NCI-H748 (cell line): ENCODE measurements around the gene FOXN3.

Experiments used
- DNase-seq: peaks from one replicate; lab custom pipeline; 2025; ENCODE audit not compliant: unreplicated experiment; lab: John Stamatoyannopoulos, UW

FOXN3 gene

DNA sequence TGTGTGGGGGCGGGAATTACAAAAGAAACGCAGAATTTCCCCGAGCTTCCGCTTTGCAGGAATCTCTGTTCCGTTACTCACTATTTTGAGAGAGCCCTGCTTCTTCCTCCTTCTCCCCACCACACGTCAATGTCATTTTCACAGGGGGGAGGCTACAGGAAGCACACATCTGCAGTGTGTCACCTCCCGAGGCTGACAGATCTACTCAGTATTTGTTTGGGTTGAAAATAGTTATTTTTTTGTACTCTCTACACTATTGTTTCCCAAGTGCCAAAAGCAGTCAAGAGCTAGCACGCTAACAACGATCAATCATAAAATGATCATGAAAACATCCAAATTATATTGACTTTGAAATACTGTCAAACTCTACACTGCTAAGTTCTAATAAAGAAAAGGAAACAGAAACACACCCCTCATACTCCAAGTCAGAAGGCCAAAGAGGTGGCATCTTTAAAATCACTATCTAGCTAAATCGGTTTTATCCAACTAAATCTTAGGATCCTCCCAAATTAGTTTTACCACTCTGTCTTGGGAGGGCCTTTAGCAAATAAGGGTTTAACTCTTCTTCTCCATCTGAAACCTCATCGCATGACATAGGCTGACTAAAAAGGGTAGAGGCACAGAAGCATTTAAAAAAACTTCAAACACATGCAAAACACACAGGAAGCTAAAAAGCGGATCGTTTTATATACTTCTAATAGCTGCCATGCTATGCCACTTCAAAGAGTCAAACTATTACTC, 51.8 kb downstream of the FOXN3 start:
- DNase-seq: no peak

DNA sequence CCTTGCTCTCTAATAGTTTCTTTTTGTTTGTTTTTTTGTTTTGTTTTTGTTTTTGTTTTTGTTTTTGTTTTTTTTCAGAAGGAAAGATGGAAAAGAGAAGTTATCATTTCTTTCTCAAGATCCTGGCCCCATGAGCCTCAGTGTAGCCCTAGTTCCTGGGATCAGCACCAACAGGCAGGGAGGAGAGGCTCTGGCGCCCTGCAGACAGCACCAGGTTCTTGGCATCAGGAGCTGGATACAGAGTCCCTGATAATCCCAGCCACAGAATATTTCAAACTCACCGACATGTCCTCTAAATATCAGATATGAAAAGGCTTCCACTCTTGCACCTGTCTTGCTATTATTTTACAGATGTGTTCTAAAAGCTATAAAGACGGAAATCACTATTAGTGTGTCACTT, 52.7 kb downstream of the FOXN3 start:
- DNase-seq: no peak

DNA sequence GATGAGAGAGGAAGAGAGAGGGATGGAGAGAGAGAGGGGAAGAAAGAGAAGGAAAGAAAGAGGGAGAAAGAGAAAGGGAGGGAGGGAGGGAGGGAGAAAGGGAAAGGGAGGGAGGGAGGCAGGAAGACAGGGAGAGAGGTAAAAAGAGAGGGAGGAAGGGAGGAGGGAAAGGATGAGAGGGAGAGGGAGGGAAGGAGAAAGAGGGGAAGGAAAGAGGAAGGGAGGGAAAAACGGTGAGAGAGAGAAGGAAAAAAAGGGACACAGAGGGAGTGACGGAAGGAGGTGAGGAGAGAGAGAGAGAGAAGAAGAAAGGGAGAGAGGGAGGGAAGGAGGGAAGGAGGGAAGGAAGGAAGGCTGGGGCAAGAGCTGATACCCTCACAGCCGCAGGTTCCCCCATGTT, 56.8 kb downstream of the FOXN3 start:
- DNase-seq: no peak

DNA sequence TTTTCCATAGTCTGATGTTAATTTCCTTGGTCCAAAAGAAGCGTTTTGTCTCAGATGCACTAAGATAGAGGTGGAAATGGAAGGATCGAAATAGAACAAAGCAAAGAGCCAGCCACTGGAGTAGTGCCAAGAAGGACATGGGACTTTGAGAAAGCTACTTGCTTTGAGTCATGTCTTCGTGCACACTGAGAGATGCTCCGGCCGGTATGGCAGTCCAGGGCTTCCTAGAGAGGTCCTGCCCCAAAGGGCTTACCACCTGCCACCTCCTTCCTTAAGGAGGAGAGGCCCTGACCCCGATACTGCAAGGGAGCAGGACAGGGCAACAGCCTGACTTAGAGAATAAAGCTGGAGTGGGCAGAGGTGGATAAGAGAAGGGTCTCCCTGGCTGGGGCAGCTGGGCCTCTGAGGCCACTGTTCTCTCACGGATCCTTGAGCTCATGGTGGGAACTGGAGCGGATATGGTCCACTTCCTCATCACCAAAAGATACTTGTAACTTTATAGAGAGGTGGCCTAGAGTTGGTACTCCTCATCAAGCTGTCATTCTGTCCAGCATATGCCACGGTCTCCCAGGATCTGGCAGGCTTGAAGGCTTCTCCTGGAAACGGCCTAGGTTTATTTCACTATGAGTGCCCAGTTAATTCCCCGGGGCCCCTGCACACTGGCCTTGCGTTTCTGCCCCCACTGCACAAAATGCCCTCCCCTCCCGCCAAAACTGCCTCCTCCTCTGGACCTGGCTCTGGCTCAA, 57.4 kb downstream of the FOXN3 start:
- no peak for DNase-seq

DNA sequence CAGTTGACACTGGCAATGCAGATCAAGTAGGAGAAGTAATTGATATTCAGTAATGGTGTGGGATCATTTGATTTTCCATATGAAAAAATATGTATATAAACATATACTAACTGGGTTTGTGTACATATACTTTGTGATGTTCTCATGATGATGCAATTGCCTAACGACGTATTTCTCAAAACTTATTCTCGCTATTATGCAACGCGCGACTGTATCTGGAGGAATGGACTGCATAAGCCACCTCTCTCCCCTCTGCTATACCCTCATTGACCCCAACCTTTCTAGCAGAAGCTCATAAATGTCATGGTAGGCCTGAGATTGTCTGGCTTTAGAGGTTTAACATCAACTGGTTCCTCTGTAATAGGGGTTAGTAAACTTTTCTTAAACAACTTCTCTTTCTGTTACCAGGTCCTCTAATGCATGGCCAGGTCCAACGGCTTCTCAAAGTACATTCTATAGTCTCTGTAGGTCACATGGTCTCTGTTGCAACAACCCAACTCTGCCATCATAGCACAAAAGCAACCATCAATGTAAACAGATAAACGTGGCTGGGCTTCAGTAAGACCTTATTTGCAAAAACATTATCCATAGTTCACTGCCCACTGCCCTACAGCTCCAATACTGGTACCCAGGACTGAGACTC, 59.3 kb downstream of the FOXN3 start:
- peak; percentile 22 for DNase-seq

DNA sequence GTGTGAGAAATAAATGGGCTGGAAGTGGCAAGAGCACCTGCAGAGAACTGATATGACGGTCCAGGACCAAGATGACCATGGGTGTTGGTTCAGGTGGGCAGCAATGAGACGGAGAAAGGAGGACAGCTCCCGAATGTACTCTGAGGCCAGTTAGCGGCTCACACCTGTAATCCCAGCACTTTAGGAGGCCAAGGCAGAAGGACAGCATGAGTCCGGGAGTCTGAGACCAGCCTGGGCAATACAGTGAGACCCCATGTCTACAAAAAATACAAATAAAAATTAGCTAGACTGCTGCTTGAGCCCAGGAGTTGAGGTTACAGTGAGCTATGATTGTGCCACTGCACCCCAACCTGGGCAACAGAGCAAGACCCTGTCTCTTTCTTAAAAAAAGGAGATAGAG, 60.1 kb downstream of the FOXN3 start:
- no peak for DNase-seq

DNA sequence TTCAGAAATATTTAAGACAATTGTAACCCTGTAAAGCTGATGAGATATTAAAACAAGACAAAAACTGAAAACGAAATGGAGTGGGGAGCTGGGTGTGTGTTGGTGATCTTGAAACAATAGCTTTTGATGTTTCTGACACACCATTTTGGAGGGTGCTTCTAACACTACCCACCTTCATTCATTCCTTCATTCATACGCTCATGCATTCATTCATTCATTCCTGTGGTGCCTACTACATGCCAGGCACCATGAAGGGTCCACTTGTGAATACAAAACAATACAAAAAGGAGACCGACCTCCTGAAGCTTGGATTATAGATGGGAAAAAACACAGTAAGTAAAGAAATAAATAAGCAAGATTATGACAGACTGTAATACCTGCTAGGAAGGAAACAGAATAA, 60.5 kb downstream of the FOXN3 start:
- DNase-seq: no peak

DNA sequence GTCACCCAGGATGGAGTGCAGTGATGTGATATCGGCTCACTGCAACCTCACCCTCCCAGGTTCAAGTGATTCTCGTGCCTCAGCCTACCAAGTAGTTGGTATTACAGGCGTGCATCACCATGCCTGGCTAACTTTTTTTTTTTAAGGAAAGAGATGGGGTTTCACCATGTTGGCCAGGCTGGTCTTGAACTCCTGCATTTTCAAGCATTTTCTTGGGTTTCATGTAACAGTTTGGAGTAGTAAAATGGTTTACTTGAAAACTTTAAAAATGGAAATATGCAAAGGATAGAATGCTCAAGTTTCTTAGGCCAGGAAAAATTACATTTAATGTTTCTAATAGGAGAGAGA, 63.3 kb downstream of the FOXN3 start:
- DNase-seq: no peak

DNA sequence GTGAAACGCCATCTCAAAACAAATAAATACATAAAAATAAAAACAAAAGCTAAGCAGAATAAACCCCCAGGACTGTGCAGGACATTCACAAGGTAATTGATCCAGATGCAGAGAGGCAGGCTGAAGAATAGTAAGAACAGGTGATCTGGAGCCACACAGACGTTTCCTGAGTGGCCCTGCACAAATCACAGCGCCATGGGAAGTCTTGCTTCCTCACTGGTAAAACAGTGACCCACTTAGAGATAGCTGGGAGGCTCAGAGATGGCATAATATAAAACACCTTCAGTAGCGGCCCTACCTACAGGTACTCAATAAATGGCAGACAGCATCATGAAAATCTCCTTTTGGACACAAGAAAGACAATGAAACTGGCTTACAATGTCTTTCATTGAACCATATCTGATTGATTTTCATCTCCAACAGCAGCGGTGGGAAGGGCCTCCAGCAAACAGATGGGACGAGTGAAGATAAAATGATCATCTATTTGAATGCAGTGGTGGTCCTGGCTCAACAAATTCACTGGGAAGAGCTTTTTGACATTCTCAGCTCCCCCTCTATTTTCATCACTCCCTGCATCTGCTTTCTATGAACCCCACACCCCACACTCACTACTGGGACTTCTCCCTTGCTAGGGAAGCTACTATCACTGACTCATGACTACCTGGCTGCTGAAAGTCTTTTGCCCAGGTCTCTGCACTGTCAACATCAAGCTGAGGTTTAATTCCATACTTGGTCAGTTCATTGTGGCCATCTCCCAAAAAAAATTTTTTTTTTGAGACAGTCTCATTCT, 63.9 kb downstream of the FOXN3 start:
- no peak for DNase-seq

DNA sequence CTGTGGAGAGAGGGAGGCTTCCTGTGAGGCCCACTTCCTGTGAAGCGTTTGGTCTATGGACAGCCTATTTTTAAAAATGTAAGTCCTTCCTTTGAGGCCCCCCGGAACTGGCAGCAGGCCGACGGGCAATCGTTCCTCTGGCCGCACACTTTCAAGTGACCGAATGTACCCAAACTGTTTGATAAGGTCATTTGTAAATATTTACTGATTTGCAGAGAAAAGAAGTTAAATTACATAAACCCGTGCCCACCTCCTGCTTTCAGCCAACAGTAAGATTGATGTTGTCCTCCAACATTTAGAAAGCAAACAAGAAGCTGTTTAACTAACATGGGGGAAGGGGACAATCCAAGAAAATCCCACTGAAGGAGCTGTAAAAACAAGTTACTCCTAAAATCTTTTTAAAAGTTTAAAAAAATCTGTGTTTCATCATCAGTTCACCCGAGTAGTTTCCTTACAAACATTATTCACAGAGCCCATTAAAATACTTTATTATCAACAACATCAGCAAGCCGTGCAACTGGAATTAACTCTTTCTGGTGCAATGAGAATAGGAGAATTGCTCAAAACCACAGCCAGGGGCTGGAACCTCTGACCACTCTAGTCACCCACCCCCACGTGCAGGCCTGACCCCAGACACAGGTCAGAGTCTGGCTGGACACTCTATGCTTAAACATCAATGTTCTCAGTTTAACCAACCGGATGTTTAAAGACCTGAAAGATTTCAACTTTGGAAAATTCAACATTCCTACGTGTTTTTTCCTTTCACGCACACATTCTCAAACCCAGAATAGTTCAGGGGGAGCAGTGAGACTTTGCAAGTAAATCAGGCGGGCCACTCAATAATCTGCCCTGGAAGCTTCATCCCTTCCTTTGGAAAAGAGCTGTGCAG, 65.3 kb downstream of the FOXN3 start:
- peak; percentile 84 for DNase-seq

DNA sequence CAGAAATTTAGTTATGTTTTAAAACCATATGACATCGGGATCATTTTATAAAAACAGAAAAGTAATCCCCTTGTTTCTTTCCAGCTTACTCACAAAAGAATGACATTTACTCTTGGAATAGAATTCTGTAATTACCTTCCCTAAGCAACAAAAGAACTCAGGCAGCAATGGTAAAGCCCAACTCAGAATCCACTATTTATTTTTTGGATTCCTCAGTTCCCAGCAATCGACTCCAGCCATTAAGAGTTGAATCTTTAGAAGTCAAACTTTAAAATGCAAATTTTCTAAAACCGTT, 65.9 kb downstream of the FOXN3 start:
- DNase-seq: no peak

DNA sequence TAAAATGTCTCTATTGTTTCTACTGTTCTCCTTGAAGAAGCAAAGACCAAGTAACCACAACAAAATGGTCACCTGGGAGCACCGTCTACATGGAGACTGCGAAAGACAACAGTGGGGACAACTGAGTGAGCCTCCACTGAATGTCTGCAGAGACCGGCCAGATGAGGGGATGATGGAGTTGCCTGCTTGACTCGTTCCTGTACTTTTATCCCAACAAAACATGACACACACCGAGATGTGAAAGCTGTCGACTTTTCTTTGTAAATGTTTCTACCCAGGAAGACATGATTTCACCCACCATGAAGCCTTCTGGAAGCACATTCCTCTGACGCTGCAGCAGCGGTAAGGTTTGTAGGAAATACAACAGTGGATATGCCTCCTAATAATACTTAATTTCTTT, 66.9 kb downstream of the FOXN3 start:
- no peak for DNase-seq

DNA sequence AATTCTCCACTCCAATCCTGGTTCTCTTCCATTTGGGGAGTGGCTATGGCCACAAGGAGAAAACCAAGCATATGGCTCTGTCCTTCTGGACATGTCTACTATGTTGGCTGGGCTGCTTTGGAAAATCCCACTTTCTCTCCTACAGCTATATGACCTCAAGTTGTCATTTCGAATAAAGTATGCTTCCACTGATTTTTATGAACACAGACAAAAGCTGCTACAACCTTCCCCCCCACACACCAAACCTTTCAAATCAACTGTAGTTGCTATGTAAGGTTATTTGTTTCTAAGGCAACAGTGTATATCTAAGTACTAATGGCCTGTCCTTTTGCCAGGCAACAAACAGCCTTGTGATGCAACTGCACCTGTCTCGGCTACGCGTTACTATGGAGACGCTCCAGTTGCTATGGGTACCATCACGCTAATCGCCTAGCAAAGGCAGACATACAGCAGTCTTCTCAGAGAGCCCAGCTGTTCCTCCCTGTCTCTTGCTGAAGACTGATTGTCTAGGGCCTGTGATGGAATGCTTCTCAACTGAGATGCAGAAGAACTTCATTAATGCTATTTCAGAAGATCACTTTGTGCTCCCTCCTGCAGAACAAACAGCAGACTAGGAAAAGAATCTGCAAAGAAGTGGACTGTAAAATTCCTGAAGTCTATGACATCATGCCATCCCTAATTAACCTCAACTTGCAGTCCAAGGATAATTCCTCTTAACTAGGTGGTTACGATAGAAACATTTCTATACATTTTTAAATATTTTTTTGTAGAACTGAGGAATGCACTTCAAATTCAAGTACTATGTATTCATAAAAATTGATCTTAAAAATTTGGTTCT, 67.6 kb downstream of the FOXN3 start:
- DNase-seq: peak; percentile 100

DNA sequence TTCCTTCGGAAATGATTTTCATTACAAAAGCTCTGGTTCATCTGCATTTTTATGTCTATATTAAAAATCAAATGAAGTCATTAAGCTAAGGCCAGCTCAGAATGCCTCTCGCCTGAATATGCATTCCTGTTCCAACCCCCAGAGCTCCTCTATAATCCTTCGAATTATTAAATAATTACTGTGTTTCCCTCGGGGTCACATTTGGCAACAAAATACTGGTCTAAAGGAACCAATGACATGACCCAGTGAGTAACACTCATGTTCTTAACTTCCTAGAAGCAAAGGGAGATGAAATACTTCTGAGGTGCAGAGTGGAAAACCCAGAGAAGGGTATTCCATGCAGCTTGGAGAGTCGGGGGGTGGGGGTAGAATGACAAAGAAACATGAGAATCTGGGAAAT, 68.3 kb downstream of the FOXN3 start:
- DNase-seq: no peak

DNA sequence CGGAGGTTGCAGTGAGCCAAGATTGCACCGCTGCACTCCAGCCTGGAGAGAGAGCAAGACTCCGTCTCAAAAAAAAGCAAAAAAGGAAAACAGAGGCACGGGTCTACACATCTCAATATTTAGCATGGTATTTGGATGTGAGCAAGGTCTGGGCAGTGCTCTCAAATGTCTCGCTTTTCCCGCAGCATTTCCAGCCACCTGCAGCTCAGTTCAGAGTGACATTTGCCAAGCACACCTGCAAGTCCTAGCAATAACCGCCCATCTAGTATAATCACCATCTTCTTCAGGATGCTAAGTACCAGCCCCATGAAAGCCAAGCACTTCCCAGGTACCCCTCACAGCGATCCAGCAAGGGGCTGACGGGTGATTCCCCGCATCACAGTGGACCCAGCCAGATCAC, 69.1 kb downstream of the FOXN3 start:
- DNase-seq: no peak

DNA sequence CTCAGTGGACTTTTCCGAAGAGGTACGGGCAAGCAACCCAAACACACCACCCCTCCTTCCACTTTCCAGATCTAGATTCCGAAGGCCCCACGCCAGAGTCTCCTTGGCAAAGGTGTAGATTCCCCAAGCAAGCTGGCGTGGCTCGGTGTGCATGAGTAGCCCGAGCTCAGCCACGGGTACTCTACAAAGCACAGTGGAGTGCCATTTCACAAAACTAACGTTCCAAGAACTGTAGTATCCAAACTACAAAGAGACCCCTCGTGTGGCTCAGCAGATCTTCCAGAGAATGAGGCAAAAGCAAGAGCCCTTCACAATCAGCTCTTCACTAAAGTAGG, 72.1 kb downstream of the FOXN3 start:
- DNase-seq: no peak

DNA sequence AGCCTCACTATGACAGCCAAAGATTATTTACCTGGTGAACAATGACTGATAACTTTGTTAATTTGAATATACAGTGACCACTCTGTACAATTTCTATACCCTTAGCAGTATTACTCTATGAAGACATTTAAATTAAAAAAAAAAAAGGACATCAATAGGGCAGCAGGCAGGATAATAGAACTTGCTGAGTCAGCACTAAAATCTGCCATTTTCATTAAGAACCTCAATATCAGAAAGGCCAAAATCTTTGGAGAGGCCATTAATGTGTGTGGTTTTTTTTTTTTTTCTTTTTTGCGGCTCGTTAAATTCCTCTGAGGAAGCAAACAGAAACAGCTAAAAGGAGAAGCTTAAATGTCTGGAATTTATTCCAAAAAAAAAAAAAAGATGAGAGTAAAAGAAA, 73.7 kb downstream of the FOXN3 start:
- DNase-seq: no peak

DNA sequence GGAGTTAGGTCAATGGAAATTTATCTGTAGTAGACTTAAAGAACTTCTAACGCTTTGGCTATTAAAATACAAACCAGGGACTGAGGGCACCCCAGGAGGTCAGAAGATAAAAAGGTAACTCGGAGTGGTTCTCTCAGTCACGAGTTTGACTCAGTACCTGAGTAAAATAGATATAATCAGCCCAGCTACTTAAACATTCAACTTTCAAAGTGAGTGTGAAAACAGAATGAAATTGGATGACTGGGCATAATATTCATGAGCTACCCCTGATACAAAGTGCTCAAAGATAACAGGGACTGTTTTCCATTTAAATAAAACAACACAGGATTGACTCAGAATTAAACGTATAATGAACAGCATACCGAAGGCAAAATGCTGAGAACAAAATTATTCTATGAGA, 75.0 kb downstream of the FOXN3 start:
- no peak for DNase-seq

DNA sequence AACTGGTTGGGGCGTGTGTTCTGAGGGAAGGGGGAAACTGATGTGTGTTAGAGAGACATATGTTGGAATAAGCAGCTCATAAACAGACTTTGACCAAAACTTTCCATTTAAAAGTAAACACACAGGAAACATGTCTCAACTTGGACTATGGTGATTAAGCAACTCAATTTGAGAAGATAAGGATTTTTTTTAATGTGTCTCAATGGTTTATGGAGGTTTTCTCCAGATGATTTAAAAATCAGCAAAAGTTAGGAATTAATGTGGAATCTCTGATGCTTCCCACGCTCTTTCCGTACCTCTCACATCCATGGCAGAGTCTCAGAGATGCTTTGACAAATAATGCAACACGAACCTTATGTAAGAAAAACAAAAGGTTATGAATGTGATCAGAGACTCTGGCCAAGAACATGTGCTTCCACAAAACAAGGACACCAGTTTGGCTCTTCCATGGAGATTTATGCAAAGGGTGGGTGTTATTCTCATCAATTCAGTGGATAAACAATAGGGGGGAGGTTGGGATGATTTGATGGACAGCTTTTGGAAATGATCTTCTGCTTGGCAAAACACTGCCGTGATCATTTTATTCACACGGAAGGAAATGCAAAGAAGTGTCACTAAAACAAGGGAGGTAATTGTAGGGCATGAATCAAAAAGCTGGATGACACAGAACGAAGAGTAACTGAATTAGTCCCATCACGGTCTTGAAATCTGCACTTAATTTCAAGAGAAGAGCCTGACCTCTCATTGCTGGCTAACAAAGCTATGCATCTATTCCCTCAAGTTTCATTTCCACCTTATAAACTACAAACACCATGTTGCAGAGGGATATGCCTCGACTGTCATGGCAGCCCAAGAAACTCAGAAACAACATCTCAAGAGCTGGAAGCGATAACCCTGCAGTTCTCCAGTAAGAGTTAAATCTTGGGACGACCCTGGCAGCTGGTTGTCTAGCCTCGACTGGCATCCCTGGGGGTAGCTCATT, 76.5 kb downstream of the FOXN3 start:
- no peak for DNase-seq
